ENCODE measurements around the gene ADGRB2.

Gene ADGRB2

DNA sequence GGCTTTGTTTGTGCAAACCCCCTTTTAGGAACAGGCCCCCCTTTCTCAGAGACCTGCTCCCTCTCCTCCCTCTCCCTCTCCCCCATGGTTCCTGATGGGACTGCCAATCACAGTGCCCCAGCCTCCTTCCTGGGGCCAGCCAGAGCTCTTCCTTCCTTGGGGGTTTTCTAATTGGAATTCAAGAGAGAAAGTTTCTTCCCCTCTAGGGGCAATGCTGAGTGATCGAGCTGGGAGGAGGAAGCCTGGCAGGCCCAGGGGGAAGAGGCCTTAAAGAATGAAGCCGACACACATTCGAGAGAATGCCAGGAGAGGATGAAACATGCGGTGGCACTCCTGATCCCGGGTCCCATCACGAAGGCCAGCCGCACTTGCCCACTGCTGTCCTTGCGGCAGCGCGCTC lies 39.0 kb downstream of the ADGRB2 start:
- TF ChIP-seq, protein P1, sequence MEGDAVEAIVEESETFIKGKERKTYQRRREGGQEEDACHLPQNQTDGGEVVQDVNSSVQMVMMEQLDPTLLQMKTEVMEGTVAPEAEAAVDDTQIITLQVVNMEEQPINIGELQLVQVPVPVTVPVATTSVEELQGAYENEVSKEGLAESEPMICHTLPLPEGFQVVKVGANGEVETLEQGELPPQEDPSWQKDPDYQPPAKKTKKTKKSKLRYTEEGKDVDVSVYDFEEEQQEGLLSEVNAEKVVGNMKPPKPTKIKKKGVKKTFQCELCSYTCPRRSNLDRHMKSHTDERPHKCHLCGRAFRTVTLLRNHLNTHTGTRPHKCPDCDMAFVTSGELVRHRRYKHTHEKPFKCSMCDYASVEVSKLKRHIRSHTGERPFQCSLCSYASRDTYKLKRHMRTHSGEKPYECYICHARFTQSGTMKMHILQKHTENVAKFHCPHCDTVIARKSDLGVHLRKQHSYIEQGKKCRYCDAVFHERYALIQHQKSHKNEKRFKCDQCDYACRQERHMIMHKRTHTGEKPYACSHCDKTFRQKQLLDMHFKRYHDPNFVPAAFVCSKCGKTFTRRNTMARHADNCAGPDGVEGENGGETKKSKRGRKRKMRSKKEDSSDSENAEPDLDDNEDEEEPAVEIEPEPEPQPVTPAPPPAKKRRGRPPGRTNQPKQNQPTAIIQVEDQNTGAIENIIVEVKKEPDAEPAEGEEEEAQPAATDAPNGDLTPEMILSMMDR (IDR thresholded peaks at IDR 0.05), result no peak
- Histone ChIP-seq H3K27me3 (peaks cover 7% of the 10 kb centered on the region), H3K27ac (no peak overlapping the region), H3K36me3 (no peaks in the 10 kb centered on the region), H3K9me3 (no peaks in the 10 kb centered on the region), H3K4me1 (ENCODE audit: control insufficient read depth in 1 of 2, insufficient read depth in 1 of 2, low read depth in 1 of 2, low read length in 1 of 2) (no peaks in the 10 kb centered on the region), H3K4me3 (ENCODE audit: low read depth in 1 of 2, low read length in 1 of 2) (no peak overlapping the region)

DNA sequence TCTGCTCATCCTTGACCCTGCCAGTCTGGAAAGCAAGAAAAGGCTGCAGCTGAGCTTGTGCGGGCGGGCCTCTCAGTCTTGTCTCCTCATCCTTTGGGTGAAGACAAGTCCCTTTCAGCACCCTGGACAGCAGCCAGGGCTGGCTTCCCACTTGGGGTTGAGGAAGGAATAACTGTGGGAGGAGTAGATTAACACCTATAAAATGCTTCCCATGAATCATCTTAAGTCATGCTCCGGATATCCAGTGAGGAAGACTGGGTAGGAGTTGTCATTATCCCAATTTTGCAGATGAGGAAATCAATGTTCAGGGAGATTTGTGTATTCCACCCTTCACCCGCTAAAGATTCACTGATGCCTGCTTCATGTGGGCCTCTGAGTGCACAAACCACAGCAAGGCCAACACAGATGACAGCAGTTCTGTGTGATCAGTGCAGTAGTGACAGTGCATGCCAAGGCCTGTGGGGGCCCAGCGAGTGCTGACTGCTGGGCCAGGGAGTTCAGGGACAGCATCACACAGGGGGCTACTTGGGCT lies 40.2 kb downstream of the ADGRB2 start:
- no peak overlapping the region for H3K4me3 ChIP-seq (ENCODE audit: low read depth in 1 of 2, low read length in 1 of 2)
- TF ChIP-seq, protein P1 (IDR thresholded peaks at IDR 0.05), result no peak
- peaks cover 12% of the 10 kb centered on the region for H3K27me3 ChIP-seq
- no peaks in the 10 kb centered on the region for H3K4me1 ChIP-seq (ENCODE audit: control insufficient read depth in 1 of 2, insufficient read depth in 1 of 2, low read depth in 1 of 2, low read length in 1 of 2)
- no peaks in the 10 kb centered on the region for H3K9me3 ChIP-seq
- H3K36me3 ChIP-seq, result no peaks in the 10 kb centered on the region
- no peak overlapping the region for H3K27ac ChIP-seq

DNA sequence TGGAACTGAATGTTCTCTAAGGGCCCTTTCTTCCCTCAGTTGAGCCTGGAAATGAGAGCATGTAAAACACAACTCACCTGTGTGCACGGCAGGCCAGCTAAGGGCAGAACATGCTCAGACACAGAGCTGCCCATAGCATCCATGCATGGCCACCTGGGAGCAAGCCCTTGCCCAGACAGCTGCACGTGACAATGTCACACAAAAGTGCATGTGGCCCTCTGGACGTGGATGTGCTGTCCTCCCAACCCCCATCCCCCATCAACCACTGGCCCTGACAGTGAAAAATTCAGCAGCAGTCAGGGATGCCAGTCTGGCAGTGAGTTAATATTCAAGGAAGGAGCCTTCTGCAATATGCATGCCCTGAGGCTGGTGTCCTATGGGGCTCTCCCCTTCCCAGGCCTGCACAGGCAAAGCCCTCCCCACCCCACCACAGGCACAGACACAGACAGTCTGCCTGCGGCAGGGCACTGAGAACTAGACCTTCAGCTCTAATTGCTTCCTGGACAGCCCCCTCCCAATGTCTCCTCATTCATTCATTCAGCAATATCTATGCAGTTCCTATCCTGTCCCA lies 45.7 kb downstream of the ADGRB2 start:
- Histone ChIP-seq H3K4me3 (ENCODE audit: low read depth in 1 of 2, low read length in 1 of 2) (no peak overlapping the region), H3K9me3 (no peaks in the 10 kb centered on the region), H3K36me3 (no peaks in the 10 kb centered on the region), H3K4me1 (ENCODE audit: control insufficient read depth in 1 of 2, insufficient read depth in 1 of 2, low read depth in 1 of 2, low read length in 1 of 2) (no peaks in the 10 kb centered on the region), H3K27me3 (peaks cover 67% of the 10 kb centered on the region), H3K27ac (no peak overlapping the region)
- TF ChIP-seq, protein P1 (IDR thresholded peaks at IDR 0.05), result no peak

DNA sequence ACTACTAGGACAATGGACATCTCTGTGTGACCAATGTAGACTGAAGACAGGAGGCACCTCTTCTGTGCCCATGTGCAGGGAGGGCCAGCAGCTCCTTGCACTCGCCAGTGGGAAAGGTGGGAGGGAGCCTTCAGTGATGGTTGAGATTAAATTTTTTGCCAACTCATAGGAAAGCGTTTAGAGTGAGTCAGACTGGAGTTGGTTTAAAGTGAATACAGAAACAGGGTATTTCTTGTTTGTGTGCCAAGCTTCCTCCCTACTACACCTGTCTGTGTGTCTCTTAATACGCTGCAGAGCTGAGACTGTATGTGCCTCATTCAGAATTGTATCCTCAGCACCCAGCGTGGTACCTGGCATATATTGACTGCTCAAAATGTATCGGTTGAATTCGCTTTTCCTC lies 46.8 kb downstream of the ADGRB2 start:
- no peaks in the 10 kb centered on the region for H3K4me1 ChIP-seq (ENCODE audit: control insufficient read depth in 1 of 2, insufficient read depth in 1 of 2, low read depth in 1 of 2, low read length in 1 of 2)
- TF ChIP-seq, protein P1 (IDR thresholded peaks at IDR 0.05), result no peak
- H3K27me3 ChIP-seq, result peaks cover 78% of the 10 kb centered on the region

DNA sequence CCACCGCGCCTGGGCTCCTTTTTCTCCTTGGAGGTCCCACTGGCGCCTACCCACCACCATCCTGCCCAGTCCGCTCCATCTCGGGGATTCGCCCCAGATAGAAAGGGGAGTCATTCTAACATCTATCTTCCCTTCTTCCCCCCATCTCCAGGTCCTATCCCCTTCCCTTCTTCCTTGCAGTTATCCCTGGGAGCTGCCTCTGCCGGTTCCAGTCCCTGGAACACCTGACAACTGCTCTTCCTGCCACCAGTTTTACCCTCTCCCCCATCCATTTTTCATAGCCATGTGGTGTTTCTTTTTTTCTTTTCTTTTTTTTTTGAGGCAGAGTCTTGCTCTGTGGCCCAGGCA lies 48.3 kb downstream of the ADGRB2 start:
- Histone ChIP-seq H3K4me1 (ENCODE audit: control insufficient read depth in 1 of 2, insufficient read depth in 1 of 2, low read depth in 1 of 2, low read length in 1 of 2) (no peaks in the 10 kb centered on the region), H3K27ac (no peak overlapping the region), H3K9me3 (no peaks in the 10 kb centered on the region), H3K4me3 (ENCODE audit: low read depth in 1 of 2, low read length in 1 of 2) (no peak overlapping the region), H3K27me3 (peaks cover 87% of the 10 kb centered on the region), H3K36me3 (no peaks in the 10 kb centered on the region)
- TF ChIP-seq, protein P1 (IDR thresholded peaks at IDR 0.05), result no peak

More for the DNA sequence above, 46.8 kb downstream of the ADGRB2 start:
- Histone ChIP-seq H3K4me3 (ENCODE audit: low read depth in 1 of 2, low read length in 1 of 2) (no peak overlapping the region), H3K36me3 (no peaks in the 10 kb centered on the region), H3K27ac (no peak overlapping the region), H3K9me3 (no peaks in the 10 kb centered on the region)

All from neutrophil (primary cell).